Stomach (tissue), 4 donors: ENCODE measurements around the gene SERPINB1.

Experiments used
- EP300 ChIP-seq: sonication (generic); formaldehyde crosslinking; IDR thresholded peaks from one replicate; pipeline ENCODE4 v1.6.1; 2017; ENCODE audit warnings: antibody characterized with exemption
- POLR2A ChIP-seq, 4 donors: fragments of 450-650 bp; IDR thresholded peaks; one replicate each; pipeline ENCODE4 v1.6.1; 2016; ENCODE audit warnings: antibody characterized with exemption in 4 of 4, control low read depth in 2 of 4, mild to moderate bottlenecking in 1 of 4, moderate library complexity in 1 of 4
- POLR2AphosphoS5 ChIP-seq, 3 donors: sonication (generic); formaldehyde crosslinking; IDR thresholded peaks; one replicate each; pipeline ENCODE4 v1.6.1; 2016; ENCODE audit warnings: antibody characterized with exemption in 3 of 3
- TF ChIP-seq, protein P1 (sequence below), 7 experiments: fragments of 450-650 bp in 4 of 7; fragments of 200-600 bp in 3 of 7; sonication (generic) in 3 of 7; IDR thresholded peaks; one replicate each; pipeline ENCODE4 v1.5.1; 2016 to 2019; ENCODE audit warnings: antibody characterized with exemption in 7 of 7, control low read depth in 2 of 7, mild to moderate bottlenecking in 1 of 7

DNA sequence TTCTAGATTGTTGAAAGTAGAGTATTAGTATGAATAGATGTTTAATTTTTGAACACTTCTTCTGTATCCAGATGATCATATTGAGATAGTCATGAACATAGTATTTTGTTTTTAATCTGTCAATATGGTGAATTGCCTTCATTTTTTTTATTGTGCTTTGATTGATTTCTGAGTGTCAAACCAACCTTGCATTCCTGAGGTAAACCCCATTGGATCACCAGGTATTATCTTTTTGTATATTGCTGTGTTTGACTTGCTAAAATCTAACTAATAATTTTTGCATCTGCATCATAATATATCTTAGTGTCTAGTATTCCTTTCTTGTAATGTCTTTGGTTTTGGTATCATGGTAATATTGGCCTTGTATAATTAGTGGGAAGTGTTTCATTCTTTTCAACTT, 25.5 kb downstream of the SERPINB1 start:
- TF ChIP-seq, protein P1, sequence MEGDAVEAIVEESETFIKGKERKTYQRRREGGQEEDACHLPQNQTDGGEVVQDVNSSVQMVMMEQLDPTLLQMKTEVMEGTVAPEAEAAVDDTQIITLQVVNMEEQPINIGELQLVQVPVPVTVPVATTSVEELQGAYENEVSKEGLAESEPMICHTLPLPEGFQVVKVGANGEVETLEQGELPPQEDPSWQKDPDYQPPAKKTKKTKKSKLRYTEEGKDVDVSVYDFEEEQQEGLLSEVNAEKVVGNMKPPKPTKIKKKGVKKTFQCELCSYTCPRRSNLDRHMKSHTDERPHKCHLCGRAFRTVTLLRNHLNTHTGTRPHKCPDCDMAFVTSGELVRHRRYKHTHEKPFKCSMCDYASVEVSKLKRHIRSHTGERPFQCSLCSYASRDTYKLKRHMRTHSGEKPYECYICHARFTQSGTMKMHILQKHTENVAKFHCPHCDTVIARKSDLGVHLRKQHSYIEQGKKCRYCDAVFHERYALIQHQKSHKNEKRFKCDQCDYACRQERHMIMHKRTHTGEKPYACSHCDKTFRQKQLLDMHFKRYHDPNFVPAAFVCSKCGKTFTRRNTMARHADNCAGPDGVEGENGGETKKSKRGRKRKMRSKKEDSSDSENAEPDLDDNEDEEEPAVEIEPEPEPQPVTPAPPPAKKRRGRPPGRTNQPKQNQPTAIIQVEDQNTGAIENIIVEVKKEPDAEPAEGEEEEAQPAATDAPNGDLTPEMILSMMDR (IDR thresholded peaks at IDR 0.05) = no peak
- TF ChIP-seq POLR2AphosphoS5 (IDR thresholded peaks at IDR 0.05) = no peak
- TF ChIP-seq POLR2A (IDR thresholded peaks at IDR 0.05) = no peak
- no peak for TF ChIP-seq EP300
